H1 (cell line): ENCODE measurements around the gene VWA1. TPM values are rescaled to one million over a fixed set of nuclear protein-coding genes. Genes with fewer than 3 reads are reported as not detected.

Source experiments
- CTCF ChIA-PET: fragments of 300-600 bp; sonication (Branson Sonifier 250); formaldehyde crosslinking; loops from one replicate; lab custom pipeline; 2021; ENCODE audit not compliant: partially characterized antibody; lab: Charles Lee
- POLR2A ChIA-PET: fragments of 300-600 bp; sonication (Branson Sonifier 250); formaldehyde crosslinking; loops from one replicate; lab custom pipeline; 2021; ENCODE audit warnings: inconsistent platforms; ENCODE audit not compliant: partially characterized antibody; lab: Charles Lee
- DNase-seq, 2 experiments: peaks; one replicate each; pipeline versions ENCODE4 v3.0.0 to v3.0.0-alpha.2; 2010 to 2022; ENCODE audit warnings: low spot score in 2 of 2, low read depth in 1 of 2, mixed read lengths in 1 of 2
- FAIRE-seq: peaks from 2 replicates; lab custom pipeline; 2011; peaks lifted over from hg19 to GRCh38; lab: Jason Lieb, UNC
- H2AFZ ChIP-seq: 2 replicates; pipeline ENCODE4 v1.8.1; 2012; ENCODE audit warnings: low read length, inconsistent platforms
- H2AK5ac ChIP-seq: 2 replicates; pipeline ENCODE4 v1.6.1; 2013; ENCODE audit warnings: low read depth, low read length
- H2BK120ac ChIP-seq: replicated peaks from 2 replicates; pipeline ENCODE3; 2013; ENCODE audit warnings: low read depth, low read length, inconsistent platforms
- H2BK12ac ChIP-seq: 2 replicates; pipeline ENCODE4 v1.6.1; 2013; ENCODE audit warnings: low read depth, low read length
- H2BK15ac ChIP-seq: 2 replicates; pipeline ENCODE4 v1.6.1; 2013; ENCODE audit warnings: low read length
- H2BK20ac ChIP-seq: 2 replicates; pipeline ENCODE4 v1.6.1; 2013; ENCODE audit warnings: low read length
- H2BK5ac ChIP-seq: 2 replicates; pipeline ENCODE4 v1.6.1; 2013; ENCODE audit warnings: low read depth, low read length
- H3K14ac ChIP-seq: 2 replicates; pipeline ENCODE4 v1.6.1; 2013; ENCODE audit warnings: inconsistent platforms; ENCODE audit not compliant: insufficient read length
- H3K18ac ChIP-seq: 2 replicates; pipeline ENCODE4 v1.6.1; 2013; ENCODE audit warnings: low read length; ENCODE audit errors: extremely low read depth
- H3K23ac ChIP-seq: 2 replicates; pipeline ENCODE4 v1.6.1; 2013; ENCODE audit warnings: inconsistent platforms; ENCODE audit not compliant: insufficient read length
- H3K23me2 ChIP-seq: 2 replicates; pipeline ENCODE4 v1.6.1; 2013; ENCODE audit warnings: low read depth, low read length
- H3K27ac ChIP-seq: 2 replicates; pipeline ENCODE4 v1.6.1; 2011; ENCODE audit warnings: low read depth, low read length, inconsistent platforms
- H3K27me3 ChIP-seq, 4 experiments: replicated peaks in 1 of 4; 1 replicate in 1 of 4; 2 replicates in 3 of 4; pipeline versions ENCODE4 v1.6.1 to v1.8.1; 2011 to 2013; ENCODE audit warnings: low read length in 3 of 4, mild to moderate bottlenecking in 3 of 4, inconsistent platforms in 2 of 4, mixed read lengths in 2 of 4, moderate library complexity in 1 of 4; ENCODE audit not compliant: control insufficient read depth in 3 of 4, insufficient read depth in 3 of 4; ENCODE audit errors: extremely low read depth in 1 of 4
- H3K36me3 ChIP-seq, 4 experiments: 2 replicates each; pipeline versions ENCODE4 v1.6.1 to v1.8.1; 2011 to 2013; ENCODE audit warnings: mild to moderate bottlenecking in 4 of 4, low read length in 3 of 4, moderate library complexity in 2 of 4, control low read depth in 1 of 4, inconsistent platforms in 1 of 4; ENCODE audit not compliant: insufficient read depth in 4 of 4, control insufficient read depth in 2 of 4
- H3K4ac ChIP-seq: replicated peaks from 2 replicates; pipeline ENCODE3; 2013; ENCODE audit warnings: low read length, low read depth, mixed read lengths, inconsistent platforms; ENCODE audit not compliant: insufficient read length
- H3K4me1 ChIP-seq, 4 experiments: replicated peaks in 1 of 4; 1 replicate in 1 of 4; 2 replicates in 3 of 4; pipeline versions ENCODE4 v1.6.1 to v1.8.1; 2011 to 2013; ENCODE audit warnings: low read length in 3 of 4, inconsistent platforms in 2 of 4, mixed read lengths in 1 of 4; ENCODE audit not compliant: insufficient read depth in 4 of 4, control insufficient read depth in 3 of 4
- H3K4me2 ChIP-seq, 2 experiments: 2 replicates each; pipeline versions ENCODE4 v1.6.1 to v1.8.1; 2011 to 2013; ENCODE audit warnings: low read depth in 2 of 2, low read length in 2 of 2, control low read depth in 1 of 2, inconsistent platforms in 1 of 2, mild to moderate bottlenecking in 1 of 2; ENCODE audit not compliant: insufficient read depth in 1 of 2
- H3K4me3 ChIP-seq, 4 experiments: fragments of 200-600, 300-600 bp in 1 of 4; sonication (generic), shearing (Covaris generic), sonication (Bioruptor Twin) in 1 of 4; 2 replicates each; pipeline versions ENCODE4 v1.5.1 to v1.8.1; 2011 to 2016; ENCODE audit warnings: low read length in 4 of 4, low read depth in 3 of 4, control low read depth in 2 of 4, inconsistent platforms in 2 of 4, mild to moderate bottlenecking in 2 of 4, mixed read lengths in 1 of 4, moderate library complexity in 1 of 4; ENCODE audit not compliant: insufficient read depth in 2 of 4; ENCODE audit errors: extremely low read depth in 1 of 4
- H3K56ac ChIP-seq: replicated peaks from 2 replicates; pipeline ENCODE3; 2013; ENCODE audit warnings: low read depth, mild to moderate bottlenecking, mixed read lengths, low read length, inconsistent platforms; ENCODE audit not compliant: insufficient read length
- H3K79me1 ChIP-seq: 2 replicates; pipeline ENCODE4 v1.6.1; 2013; ENCODE audit warnings: low read depth, low read length, control low read depth
- H3K79me2 ChIP-seq, 2 experiments: 2 replicates each; pipeline versions ENCODE4 v1.6.1 to v1.8.1; 2012 to 2013; ENCODE audit warnings: low read length in 2 of 2, mild to moderate bottlenecking in 2 of 2, inconsistent platforms in 1 of 2; ENCODE audit not compliant: insufficient read depth in 2 of 2, control insufficient read depth in 1 of 2
- H3K9ac ChIP-seq, 4 experiments: replicated peaks in 1 of 4; 1 replicate in 1 of 4; 2 replicates in 3 of 4; pipeline versions ENCODE4 v1.6.1 to v1.8.1; 2011 to 2013; ENCODE audit warnings: low read depth in 3 of 4, low read length in 3 of 4, control low read depth in 2 of 4, mild to moderate bottlenecking in 2 of 4, moderate library complexity in 2 of 4, inconsistent platforms in 1 of 4; ENCODE audit errors: extremely low read depth in 1 of 4
- H3K9me3 ChIP-seq, 2 experiments: 2 replicates each; pipeline versions ENCODE4 v1.6.1 to v1.8.1; 2012 to 2013; ENCODE audit warnings: mild to moderate bottlenecking in 2 of 2, moderate library complexity in 2 of 2, control low read depth in 1 of 2, inconsistent platforms in 1 of 2, low read depth in 1 of 2, low read length in 1 of 2, mixed read lengths in 1 of 2; ENCODE audit not compliant: insufficient read depth in 2 of 2
- H4K20me1 ChIP-seq, 2 experiments: replicated peaks in 1 of 2; 2 replicates each; pipeline versions ENCODE3 to v1.8.1; 2011 to 2013; ENCODE audit warnings: inconsistent platforms in 2 of 2, low read length in 2 of 2, mild to moderate bottlenecking in 1 of 2; ENCODE audit not compliant: insufficient read depth in 2 of 2, control insufficient read depth in 1 of 2
- H4K5ac ChIP-seq: 2 replicates; pipeline ENCODE4 v1.6.1; 2013; ENCODE audit warnings: low read length, low read depth, mixed read lengths, inconsistent platforms; ENCODE audit not compliant: insufficient read length
- H4K8ac ChIP-seq: 2 replicates; pipeline ENCODE4 v1.8.0; 2013; ENCODE audit warnings: mild to moderate bottlenecking, moderate library complexity, low read length, inconsistent platforms; ENCODE audit not compliant: insufficient read depth; ENCODE audit errors: extremely low read depth
- H4K91ac ChIP-seq: replicated peaks from 2 replicates; pipeline ENCODE3; 2013; ENCODE audit warnings: low read length, mixed read lengths, inconsistent platforms; ENCODE audit not compliant: insufficient read length
- CTCF ChIP-seq, 3 experiments: IDR thresholded peaks; 1 replicate in 2 of 3; 2 replicates in 1 of 3; pipeline versions ENCODE4 v1.5.1 to v1.6.1; 2011; ENCODE audit warnings: low read length in 3 of 3, mild to moderate bottlenecking in 3 of 3, inconsistent platforms in 2 of 3, low read depth in 1 of 3, moderate library complexity in 1 of 3; ENCODE audit not compliant: insufficient read depth in 1 of 3; ENCODE audit errors: control extremely low read depth in 1 of 3
- EP300 ChIP-seq, 2 experiments: IDR thresholded peaks; 1 replicate in 1 of 2; 2 replicates in 1 of 2; pipeline ENCODE4 v1.6.1; 2011 to 2012; ENCODE audit warnings: low read depth in 2 of 2, low read length in 2 of 2, mild to moderate bottlenecking in 2 of 2, borderline replicate concordance in 1 of 2, inconsistent platforms in 1 of 2, moderate library complexity in 1 of 2
- HDAC6 ChIP-seq: IDR thresholded peaks from one replicate; pipeline ENCODE4 v1.7.1; 2012; ENCODE audit warnings: low read depth, mild to moderate bottlenecking, inconsistent platforms, low read length, moderate library complexity
- MAFK ChIP-seq: IDR thresholded peaks from 2 replicates; pipeline ENCODE4 v1.6.1; 2012; ENCODE audit warnings: low read depth, mild to moderate bottlenecking, improper control_type of control experiment, low read length
- MAX ChIP-seq: IDR thresholded peaks from 2 replicates; pipeline ENCODE4 v1.6.1; 2012; ENCODE audit warnings: inconsistent platforms
- SRF ChIP-seq: IDR thresholded peaks from 2 replicates; pipeline ENCODE4 v1.6.1; 2011; ENCODE audit warnings: mild to moderate bottlenecking, low read depth, low read length, moderate library complexity
- WGBS, 2 experiments: shearing (Covaris generic) in 1 of 2; methylation state at CpG; one replicate each; pipeline versions ENCODE4 v1.1.6 to v1.1.7; 2013 to 2015; ENCODE audit warnings: low lambda C conversion rate in 2 of 2, mixed read lengths in 2 of 2, inconsistent platforms in 1 of 2, low coverage in 1 of 2, missing lambda C conversion rate in 1 of 2; ENCODE audit not compliant: insufficient replicate concordance in 2 of 2, insufficient coverage in 1 of 2, insufficient read length in 1 of 2; ENCODE audit errors: extremely low coverage in 1 of 2, missing lambda C conversion rate in 1 of 2; 5-methylcytosine and 5-hydroxymethylcytosine counted together
- polyA plus RNA-seq, 7 experiments: library from polyadenylated mRNA; depleted of rRNA in 3 of 7; stranded (reverse) in 5 of 7; unstranded in 2 of 7; fragments of >200 nt in 5 of 7; fragments of 200-250 nt in 2 of 7; gene quantifications; 1 replicate in 5 of 7; 2 replicates in 1 of 7; 4 replicates in 1 of 7; pipeline versions ENCODE4 v1.2.1 to v1.2.3, GENCODE V29; 2011 to 2013; ENCODE audit warnings: missing spikeins in 2 of 7, mixed read lengths in 2 of 7
- total RNA-seq: library from RNA; stranded (reverse); fragmentation: NEBNext Ultra II Directional; extraction: Animal tissue kit (Norgen Biotek cat#: 25700); gene quantifications from 2 replicates; pipeline ENCODE4 v1.2.1, GENCODE V29; 2021

The VWA1 gene
- total and polyA plus RNA-seq, 2 of the 8 experiments (the other 6 are each of a cell fraction or from before 2014, with no cell fraction given) = 16.0 to 36.6 TPM

GRCh38 chr1:1423245-1423597 lies 12.3 kb upstream of the VWA1 start:
- H3K4ac ChIP-seq = no peak overlapping the region
- ChIA-PET POLR2A (interaction anchor here (6.9 to 22.9 kb wide), 2 partner anchors 10 to 23 kb away, joined by 56 to 515 read pairs; partner anchors contain the start of genes CCNL2, MRPL20 and VWA1), CTCF (interaction anchor here (1.1 to 2.9 kb wide), 5 partner anchors 10 to 82 kb away, joined by 3 to 12 read pairs (median 4); partner anchors contain the start of gene MRPL20)
- H4K8ac ChIP-seq = no peak overlapping the region
- no peak overlapping the region for H2BK12ac ChIP-seq
- H3K9me3 ChIP-seq = peaks cover 0 to 2% of the 10 kb centered on the region in 2 experiments; a peak in 1 of 4 replicates
- 95% methylated on average over 7 of the region's 7 CpGs; no CpG with 5 or more reads in 1 of the 2 experiments for WGBS, 2 experiments
- H2BK20ac ChIP-seq = no peak overlapping the region
- peaks cover 0 to 41% (median 33%) of the 10 kb centered on the region in 4 experiments; a peak in 6 of 7 replicates for H3K4me1 ChIP-seq
- H4K5ac ChIP-seq = no peak overlapping the region
- no peak overlapping the region for H2AFZ ChIP-seq
- peak in 1 of 2 experiments; percentile 45 for DNase-seq
- no peak overlapping the region for H3K4me3 ChIP-seq
- H2BK120ac ChIP-seq = no peak overlapping the region
- H4K91ac ChIP-seq = no peak overlapping the region
- H3K23ac ChIP-seq = no peak overlapping the region
- H3K27me3 ChIP-seq = no peaks in the 10 kb centered on the region; a peak in 2 of 7 replicates
- H3K27ac ChIP-seq = no peak overlapping the region
- no peaks in the 10 kb centered on the region; a peak in 1 of 8 replicates for H3K36me3 ChIP-seq
- no peak for TF ChIP-seq CTCF (IDR thresholded peaks at IDR 0.05; ENCODE audit: control extremely low read depth in 1 of 3, insufficient read depth in 1 of 3, low read depth in 1 of 3, low read length in 3 of 3)
- no peak for TF ChIP-seq MAFK
- TF ChIP-seq EP300 (IDR thresholded peaks at IDR 0.05; ENCODE audit: borderline replicate concordance in 1 of 2, low read depth in 2 of 2, low read length in 2 of 2) = no peak
- TF ChIP-seq MAX = no peak
- TF ChIP-seq SRF = no peak
- no peak for TF ChIP-seq HDAC6
- FAIRE-seq = no peak
- no peak overlapping the region for H3K14ac ChIP-seq
- peaks cover 12% of the 10 kb centered on the region; the same call in 1 of the 2 replicates for H3K23me2 ChIP-seq
- H3K79me1 ChIP-seq = no peaks in the 10 kb centered on the region
- no peak overlapping the region for H2BK5ac ChIP-seq
- H2AK5ac ChIP-seq = no peak overlapping the region
- H3K9ac ChIP-seq = no peak overlapping the region
- H4K20me1 ChIP-seq = no peaks in the 10 kb centered on the region
- H2BK15ac ChIP-seq = no peak overlapping the region
- H3K4me2 ChIP-seq = no peak overlapping the region
- no peak overlapping the region for H3K56ac ChIP-seq
- no peaks in the 10 kb centered on the region for H3K79me2 ChIP-seq
- H3K18ac ChIP-seq = no peak overlapping the region
